Activated T-cell treated with anti-CD3 and anti-CD28 coated beads, Interleukin-2, amount 50 U/mL, for 48 hours (primary cell): ENCODE data around the gene FKBP8.

Experiments used
- DNase-seq, 2 experiments: peaks; one replicate each; pipeline ENCODE4 v3.0.0-alpha.2; 2020

FKBP8 gene

DNA sequence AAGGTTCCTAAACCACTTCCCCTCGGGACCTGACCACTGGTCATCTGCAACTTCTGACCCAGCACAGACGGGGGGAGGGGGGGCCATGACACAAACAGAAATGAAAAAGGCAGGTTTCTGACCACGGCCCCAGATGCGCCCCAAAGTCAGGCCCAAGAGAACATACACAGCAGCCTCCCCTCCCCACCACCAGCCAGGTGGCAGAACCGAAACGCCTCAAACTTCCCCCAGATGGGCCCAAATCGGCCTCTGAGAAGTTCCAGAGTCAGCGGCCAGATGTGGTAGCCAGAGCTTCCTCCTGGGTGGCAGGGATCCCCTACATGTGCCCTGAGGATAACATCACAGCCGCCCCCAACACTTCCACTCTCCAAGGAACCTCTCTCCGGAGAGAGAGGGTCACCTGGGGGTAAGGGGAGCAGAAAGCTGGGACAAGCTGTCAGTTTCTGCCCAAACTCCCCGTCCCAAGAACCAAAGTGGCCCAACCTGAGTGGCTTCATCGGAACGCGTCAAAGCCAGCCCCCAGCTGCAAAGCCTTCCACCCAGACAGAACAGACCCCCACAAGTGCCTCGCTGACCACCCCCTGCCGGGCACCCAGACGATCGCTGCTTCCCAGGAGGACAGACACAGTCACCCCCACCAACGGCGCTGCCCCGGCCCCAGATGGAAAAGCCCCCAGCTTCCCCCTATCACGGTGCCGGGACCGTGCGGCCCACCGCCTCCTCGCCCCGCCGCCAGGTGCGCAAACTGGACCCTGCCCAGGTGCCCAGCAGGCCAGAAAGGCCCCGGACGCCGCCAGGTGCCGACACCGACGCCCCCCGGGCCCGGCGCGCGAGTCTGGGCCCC, 22.3 kb downstream of the FKBP8 start:
- DNase-seq: peak; percentile 46 to 52

DNA sequence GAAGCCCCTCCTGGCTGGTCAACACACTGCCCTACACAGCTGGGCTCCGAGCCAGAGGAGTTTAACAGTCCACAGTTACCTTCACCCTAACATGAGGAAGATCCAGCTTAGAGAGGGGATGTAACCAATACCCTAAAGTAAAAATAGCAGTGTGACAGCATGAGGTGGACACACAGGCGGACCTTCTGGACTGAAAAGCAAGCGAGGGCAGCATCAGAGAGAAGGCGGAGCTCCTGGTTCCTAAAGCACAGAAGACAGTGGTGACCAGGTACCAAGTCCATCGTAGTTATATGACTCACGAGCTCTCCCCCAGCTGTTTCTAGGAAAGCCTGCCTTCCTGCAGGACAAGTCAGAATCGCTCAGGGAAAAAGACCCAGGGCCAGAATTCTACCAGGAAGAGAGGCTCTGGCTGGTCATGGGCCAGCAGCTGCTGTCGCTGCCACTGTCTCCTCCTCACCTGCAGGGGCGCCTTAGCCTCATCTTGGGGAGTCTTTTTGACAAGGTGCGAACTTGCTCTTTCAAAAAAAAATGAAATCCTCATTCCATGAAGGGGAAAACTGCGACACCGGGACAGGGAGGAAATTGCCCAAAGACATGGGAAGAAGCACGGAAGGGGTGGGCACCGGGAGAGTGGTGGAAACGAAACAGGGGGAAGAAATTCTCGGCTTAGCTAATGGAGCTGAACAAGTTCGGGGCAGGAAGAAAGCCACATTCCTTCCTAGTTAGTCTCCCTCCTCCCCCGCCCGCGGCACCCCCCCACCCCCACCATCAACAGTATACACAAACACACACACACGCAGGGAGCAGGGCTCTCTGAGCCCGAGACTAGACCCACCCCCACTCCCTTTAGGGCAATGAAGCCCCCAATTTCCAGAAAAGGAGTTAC, 23.2 kb downstream of the FKBP8 start:
- DNase-seq: peak; percentile 74 to 75

DNA sequence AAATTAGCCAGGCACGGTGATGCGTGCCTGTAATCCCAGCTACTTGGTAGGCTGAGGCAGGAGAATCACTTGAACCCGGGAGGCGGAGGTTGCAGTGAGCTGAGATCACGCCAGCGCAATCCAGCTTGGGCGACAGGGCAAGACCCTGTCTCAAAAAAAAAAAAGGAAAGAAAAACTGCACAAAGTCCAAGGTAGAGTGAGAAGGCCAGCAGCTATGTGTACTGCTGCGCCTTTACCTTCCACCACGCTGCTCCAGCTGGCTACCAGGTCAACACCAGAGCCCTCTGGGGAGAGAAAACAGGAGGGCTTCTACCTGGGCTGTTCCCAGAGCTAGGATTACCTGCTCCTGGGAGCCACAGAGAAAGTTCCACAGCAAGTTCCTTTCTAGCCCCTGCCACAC, 24.7 kb downstream of the FKBP8 start:
- no peak for DNase-seq

DNA sequence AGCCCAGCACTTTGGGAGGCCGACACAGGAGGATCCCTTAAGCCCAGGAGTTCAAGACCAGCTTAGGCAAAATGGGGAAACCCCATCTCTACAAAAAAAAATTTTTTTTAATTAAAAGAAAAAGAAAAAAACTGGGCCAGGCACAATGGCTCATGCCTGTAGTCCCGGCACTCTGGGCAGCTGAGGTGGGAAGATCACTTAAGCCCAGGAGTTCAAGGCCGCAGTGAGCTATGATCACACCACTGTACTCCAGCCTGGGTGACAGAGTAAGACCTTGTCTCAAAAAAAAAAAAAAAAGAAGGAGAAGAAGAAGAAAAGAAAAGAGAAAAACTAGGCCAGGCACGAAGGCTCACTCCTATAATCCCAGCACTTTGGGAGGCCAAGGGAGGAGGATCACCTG, 25.8 kb downstream of the FKBP8 start:
- no peak for DNase-seq

DNA sequence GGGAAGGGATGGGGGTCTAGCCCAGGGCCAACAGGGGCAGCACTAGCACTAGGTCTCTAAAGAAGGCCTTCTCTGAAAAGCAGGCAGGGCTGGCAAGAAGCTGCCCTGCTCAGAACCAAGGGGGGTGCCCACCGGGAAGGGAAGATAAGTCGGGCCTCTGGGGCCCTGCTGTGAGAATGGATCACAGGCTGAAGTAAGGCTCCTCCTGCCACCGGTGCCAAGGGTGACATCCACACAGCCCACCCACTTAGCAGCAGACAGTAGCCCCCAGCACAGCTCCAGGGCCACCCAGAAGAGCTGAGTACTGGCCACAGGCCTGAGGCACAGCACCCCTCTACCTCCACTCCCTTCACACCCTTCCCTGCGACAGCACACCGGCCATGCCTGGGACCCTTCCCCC, 27.4 kb downstream of the FKBP8 start:
- DNase-seq: no peak

DNA sequence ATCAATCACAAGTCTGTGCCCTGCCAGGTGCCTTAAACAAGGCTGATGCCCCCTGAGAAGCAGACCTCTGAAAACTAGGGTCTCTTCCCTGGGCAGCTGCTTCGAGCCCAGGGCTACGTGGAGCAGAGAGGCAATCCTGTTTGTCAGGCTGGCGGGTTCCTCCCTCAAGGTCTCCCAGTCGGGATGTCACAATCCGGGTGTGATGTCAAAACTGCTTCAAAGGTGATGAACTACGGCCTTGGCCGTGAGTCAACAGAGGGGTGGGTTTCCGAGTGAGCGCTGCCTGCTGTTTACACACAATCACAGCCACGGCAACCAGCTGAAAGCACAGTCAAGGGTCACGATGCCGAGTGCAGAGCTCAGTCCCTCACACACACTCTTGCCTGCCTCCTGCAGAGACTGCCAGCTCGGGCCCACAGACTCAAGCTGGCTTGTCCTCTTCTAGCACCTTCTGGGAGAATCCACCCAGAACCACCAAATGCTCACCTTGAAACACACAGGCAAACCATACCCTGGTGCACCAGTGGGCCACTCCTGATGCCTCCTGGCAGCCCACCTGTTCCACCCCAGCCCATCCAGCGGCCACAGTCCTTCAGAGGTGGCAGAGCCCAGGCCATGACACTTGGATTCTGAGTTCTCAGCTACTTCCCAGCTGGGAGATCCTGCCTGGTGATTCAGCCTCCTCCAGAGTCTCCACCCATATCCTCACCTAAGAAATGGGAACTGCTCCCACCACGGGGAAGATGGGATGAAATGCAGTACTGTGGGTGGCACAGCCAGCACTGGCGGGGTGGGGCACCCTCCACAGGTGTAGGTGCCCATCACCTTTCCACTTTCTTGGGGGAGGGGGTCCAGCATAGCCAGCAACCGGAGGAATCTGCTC, 28.3 kb downstream of the FKBP8 start:
- no peak for DNase-seq

DNA sequence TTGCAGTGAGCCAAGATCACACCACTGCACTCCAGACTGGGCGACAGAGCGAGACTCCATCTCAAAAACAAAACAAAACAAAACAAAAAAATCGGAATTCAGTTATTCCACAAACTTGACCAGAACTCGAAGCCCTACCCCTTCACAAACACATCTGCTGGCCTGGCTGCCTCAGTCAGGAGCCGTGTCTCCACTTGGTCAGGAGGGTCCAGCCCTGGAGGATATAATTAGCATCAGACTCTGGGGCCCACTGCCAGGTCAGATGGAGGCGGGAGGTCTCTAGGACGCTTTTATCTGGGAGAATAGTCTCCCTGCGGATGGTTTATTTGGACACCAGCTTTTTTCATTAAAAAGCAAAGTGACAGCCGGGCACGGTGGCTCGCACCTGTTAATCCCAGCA, 29.5 kb downstream of the FKBP8 start:
- DNase-seq: no peak

DNA sequence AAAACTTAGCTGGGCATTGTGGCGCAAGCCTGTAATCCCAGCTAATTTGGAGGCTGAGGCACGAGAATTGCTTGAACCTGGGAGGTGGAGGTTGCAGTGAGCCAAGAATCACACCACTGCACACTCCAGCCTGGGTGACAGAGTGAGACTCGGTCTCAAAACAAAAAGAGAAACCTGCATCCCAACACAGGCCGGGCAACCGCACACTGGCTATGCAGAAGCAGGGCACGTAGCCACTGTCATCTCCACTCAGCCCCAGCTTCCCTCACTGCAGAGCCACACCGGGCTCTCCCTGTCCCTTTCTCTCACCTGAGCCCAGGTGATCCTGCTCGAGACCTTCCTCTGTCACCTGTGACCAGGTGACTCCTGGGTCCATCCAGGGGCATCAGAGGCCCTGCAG, 33.2 kb downstream of the FKBP8 start:
- no peak for DNase-seq

DNA sequence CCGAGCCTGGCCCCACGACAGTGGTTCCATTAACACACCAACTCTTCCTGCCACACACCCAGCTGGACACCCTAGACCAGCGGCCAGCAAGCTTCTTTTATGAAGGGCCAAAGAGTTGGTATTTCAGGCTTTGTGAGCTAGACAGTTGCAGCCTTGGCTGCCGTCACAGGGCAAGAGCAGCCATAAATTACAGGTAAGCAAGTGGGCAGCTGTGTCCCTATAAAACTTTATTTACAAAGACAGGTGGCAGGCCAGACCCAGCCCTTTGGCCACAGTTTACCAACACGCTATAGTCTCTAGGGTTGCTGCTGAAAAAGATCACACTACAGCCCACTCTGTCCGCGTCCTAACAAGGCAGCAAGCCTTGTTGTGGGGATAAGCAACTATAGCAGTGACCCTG, 34.8 kb downstream of the FKBP8 start:
- no peak for DNase-seq

DNA sequence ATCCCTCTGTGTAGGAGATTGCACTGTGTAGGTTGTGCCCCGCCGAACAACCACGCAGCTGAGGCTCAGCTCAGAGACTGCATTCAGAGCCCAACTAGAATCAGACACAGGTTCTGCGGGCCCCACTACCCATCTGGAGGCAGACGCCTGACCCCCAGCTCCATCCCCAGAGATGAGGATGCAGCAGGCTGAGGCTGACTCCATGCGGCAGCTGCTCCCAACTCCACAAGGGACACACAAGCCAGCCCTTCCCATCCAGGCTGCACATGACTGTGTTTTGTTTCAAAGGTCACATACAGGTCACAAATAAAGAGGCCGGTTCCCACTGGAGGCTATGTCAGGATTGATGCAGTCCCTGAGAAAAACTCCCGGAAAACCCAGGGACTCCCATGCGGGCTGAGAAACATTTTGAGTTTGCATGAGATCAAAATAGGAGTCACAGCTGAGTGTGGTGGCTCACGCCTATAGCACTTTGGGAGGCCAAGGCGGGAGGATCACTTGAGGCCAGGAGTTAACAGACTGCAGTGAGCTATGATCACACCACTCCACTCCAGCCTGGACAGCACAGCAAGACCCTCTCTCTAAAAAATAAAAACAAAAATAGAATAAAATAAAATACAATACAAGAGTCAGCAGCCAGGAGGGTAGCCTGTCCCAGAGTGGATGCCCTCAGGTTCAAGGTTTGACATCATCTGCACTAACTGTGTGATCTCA, 35.5 kb downstream of the FKBP8 start:
- DNase-seq: no peak

DNA sequence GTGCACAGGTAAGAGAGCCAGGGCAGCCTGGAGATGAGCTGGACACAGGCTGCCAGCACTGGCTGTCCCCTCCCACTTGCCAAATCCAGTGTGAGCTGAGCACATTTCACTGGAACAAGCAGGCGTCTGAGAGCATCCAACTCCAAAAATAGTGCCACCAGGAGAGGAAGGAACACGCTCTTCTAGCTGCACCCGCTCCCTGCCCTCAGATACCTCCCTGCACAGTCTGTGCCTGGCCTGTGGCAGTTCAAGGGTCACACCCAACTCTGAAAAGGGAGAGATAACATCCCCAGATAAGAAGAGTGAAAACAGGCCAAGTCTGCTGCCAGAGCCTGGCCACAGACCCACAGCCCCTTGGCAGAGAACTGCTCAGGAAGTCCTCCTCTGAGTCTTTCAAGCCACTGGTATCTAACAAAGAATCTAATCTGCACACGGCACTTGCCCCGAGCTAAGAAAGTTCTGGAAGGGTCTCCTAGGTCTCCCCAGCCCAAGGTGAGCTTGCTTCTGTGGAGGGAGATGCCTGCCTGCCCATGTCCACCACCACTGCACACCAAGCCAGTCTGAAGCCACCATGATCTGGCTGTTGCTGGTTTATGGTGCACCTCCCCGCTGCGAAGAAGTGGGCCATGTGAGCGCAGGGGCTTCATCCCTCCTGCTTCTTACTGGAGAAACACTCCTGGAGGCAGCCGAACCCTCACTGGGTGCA, 36.2 kb downstream of the FKBP8 start:
- DNase-seq: no peak

DNA sequence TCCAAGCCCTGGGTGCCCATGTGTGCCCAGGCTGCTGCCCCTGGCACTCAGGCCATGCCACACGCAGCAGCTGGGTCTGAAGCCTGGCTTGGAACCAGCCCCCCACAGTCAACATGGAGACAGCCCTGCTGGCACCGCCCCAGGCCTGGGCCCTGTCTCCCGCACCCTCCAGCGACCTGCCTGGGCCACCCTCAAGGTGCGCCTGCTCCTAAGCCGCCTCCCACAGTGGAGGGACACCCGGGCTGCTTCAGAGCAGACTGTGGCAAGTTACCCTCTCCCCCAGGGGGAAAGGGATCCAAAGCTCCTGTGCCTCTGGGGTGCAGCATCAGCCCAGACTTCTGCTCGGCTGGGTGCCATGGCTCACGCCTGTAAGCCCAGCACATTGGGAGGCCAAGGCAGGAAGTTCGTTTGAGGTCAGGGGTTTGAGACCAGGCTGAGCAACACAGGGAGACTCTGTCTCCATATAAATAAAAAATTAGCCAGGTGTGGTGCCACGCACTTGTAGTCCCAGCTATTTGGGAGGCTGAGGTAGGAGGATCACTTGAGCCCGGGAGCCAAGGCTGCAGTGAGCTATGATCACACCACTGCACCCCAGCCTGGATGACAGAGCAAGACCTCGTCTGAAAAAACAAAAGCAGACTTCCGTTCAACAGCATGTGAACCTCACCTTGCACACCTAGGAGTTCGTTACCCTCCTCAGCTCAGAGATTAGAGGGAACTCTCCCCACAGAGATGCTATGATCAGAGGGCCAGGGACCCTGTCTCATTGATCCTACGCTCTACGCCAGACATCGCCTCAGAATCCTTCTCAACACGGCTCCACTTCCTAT, 37.1 kb downstream of the FKBP8 start:
- DNase-seq: no peak

DNA sequence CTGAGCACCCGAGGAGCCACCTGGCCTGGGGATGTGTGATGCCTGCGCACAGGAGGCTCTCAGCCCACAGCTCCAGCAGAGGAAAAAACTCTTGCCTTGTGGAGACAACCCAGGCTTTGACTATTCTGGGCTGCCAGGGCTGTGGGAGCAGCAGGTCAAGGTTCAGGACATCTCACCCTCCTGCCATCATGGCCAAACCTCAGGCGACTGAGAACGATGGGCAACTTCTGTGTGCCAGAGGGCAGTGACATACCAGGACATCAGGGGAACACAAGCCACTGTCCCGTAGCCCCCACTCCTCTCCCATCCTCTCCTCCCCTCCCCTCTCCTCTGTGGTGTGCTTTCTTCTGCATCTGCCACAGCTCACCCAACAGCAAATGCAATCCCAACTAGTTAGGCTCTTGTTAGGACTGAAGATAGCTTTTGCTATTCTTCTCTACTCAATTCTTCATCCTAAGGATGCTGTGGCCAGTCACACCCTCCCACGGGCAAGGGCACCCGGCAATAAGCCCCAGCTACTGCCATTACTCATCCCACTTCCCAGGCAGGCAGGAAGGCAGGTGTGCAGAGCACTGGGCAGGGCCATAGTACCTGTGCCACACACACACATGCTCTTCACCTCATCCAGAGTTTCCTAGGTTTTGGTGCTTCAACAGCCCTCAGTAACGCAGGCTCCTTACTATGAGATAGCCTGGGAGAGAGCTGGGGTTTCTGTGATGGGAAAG, 38.3 kb downstream of the FKBP8 start:
- DNase-seq: peak in 1 of 2 experiments; percentile 61

DNA sequence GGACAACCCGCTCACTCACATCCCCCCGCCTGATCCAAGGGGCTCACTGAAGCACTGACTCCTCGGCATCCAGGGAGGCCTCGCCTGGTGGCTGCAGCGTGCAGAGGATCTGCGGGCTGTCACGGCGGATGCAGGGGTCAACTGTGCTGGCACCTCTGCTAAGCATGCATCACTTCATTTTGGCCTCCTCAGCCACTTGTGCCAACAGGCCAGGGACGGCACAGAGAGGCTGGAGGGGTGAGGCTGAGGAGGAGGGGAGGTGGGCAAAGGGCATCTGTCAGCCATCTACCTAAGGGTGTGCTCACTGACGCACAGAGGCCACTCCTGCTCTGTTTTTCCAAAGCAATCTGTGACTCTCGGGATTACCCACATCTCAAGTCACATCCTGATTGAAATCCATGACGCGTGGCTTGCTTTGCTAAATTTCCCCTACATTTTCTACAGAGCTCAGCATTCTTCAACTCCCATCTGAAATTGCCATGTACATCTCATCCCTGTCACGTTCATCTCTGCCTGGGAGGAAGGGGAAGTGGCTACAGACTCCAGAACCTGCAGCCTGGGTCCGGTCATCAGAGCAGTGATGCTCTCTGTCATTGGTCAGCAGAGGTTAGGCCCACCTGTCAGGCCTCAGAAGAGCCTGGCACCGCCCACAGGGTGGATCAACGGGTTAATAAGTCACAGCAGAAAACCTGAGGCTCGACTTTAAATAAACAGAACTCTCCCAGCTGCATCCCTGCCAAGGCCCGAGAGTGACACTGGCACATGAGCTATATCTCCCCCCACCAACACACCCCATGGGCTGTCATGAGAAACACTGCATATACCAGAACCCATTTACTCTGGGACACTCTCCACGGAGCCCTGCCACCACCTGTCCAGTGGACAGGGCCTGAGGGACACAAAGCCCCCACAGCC, 39.1 kb downstream of the FKBP8 start:
- DNase-seq: no peak

DNA sequence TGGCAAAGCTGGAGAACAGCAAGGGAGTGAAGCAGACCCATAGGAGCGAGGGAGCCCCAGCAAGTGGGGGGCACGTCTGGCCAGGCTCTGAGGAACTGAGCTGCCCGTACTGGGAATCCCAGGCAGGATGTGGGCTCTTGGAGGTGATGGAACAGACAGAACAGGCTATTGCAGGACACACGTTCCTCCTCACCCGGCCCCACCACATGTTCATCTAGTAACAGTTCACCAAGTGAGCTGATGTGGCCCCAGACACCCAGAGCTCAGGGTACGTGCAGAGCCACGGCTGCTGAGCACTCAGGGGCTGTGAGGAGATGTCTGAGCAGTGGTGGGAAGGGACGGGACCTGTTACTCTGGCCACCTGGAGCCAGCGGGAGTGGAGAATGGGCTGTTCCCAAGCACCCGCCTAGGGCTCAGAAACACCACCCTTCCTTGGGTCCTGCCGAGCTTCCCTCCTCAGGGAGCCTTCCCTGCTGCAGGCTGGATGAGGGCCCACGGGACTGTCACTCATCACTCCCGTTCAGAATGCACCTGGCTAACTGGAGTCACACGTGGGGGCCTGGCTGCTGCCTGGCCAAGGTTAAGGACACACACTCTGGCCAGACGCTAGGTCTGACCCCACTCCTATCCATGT, 39.9 kb downstream of the FKBP8 start:
- no peak for DNase-seq

DNA sequence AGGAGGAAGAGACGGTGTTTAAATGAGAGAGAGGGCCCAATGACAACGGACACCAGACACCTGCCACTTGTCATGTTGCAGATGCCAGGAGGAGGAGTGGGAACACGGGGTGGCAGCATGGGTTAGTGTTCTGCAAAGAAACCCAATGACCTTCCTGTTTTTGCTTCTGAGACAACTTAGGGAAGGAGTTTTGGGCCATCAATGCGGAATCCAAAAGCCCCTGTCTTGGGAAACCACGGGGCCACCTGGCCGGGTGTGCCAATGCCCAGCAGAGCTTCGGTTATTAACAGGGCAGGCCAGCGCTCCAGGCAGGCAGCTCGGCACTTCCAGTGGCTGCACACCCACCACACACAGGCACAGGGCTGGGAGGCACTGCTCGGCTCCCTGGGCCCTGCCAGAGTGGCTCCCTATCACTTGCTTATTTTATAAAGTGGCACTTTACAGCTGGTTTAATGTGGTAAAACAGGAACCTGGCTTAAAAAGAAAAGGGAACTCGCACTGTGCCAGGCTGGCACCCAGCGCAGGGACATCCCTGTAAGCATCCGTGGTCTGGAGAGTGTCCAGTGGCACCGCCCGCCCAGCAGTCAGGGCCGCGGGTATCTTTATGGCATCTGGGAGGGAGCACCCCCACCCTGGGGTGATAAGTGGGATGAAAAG, 40.6 kb downstream of the FKBP8 start:
- no peak for DNase-seq

DNA sequence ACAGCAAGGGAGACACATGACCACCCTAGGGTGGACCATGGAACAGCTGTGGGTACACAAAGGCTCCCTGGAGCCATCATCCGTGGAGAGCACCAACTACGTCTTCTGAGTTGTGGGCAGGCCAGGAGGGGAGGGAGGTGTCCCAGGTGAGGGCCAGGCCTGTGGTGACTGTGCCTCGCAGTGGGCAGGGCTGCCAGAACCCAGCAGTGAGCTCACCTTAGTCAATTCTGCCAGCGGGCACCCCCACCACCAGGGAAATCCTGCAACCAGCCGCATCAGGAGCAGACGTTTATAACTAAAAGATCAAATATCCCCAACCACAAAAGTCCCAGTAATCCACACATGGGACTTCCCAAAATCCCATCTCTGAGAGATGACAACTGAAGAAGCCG, 41.1 kb downstream of the FKBP8 start:
- DNase-seq: no peak

DNA sequence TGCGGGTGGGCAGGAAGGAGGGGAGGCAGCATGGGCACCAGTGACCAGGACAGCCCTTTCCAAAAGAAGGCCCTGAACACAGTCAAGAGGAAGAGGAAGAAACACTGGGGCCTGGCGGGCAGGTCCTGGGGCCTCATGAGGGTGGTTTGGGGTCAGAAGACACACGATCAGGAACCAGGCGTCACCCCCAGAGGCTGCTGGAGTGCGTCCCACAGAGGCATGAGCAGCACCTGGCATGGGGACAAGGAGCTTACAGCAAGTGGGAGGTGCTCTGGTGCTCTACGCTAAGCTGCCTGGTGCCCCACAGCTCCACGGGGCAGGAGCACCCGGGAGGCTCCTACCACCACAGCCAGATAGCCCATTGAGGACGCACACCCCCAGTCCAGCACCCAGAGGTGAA, 41.5 kb downstream of the FKBP8 start:
- DNase-seq: no peak
